Measurements from ENCODE around the gene LYZL1.
A peak's percentile ranks its signal among the peaks of the same experiment; 100 is the strongest.
"Not testable (repeated sequence)": the region's sequence is repeated elsewhere in the genome, so short reads cannot be mapped to it uniquely, and the experiment has no call there.

Gene LYZL1

GRCh38 chr10:29310463-29310862 lies 21.6 kb downstream of the LYZL1 start:
- not testable (repeated sequence) for DNase-seq

DNA sequence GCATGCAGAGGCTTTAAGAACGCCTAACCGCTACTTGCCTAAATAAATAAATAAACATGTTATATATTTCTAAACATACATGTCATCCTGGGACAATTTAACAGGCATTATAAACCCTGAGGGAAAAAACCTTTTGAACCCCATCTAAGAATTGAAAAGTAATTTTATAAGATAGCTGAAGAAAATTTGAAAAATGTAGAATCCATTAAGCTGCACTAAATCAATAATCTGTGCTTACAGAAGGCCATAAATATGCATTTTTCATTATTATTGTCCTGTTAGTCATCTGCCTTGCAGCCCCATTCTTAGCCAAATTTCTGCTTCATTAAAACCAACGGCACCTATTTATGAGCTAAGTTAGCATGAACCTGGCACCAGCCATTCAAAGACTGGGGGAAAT lies 24.2 kb downstream of the LYZL1 start:
- DNase-seq = no peak

- DNase-seq = no peak
These were observed 25.9 kb downstream of the LYZL1 start for GRCh38 chr10:29314726-29315125.

DNA sequence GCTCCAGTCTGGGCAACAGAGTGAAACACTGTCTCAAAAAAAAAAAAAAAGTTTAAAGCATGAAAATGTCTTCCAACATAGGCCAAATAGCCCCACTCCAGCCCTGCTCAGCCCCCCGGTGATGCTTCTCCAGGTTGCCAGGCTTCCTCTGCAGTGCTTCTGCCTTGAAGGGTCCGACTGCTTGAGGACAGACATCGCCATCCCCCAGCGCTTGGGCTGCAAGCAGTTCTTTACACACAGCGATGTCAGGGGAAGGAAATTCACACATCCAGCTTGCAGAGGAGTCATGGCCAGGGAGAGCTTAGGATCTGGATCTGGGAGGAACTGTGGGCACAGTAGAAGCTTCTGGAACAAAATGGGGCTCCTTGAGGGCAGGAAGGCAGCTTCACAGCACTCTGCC lies 26.9 kb downstream of the LYZL1 start:
- no peak for DNase-seq

DNA sequence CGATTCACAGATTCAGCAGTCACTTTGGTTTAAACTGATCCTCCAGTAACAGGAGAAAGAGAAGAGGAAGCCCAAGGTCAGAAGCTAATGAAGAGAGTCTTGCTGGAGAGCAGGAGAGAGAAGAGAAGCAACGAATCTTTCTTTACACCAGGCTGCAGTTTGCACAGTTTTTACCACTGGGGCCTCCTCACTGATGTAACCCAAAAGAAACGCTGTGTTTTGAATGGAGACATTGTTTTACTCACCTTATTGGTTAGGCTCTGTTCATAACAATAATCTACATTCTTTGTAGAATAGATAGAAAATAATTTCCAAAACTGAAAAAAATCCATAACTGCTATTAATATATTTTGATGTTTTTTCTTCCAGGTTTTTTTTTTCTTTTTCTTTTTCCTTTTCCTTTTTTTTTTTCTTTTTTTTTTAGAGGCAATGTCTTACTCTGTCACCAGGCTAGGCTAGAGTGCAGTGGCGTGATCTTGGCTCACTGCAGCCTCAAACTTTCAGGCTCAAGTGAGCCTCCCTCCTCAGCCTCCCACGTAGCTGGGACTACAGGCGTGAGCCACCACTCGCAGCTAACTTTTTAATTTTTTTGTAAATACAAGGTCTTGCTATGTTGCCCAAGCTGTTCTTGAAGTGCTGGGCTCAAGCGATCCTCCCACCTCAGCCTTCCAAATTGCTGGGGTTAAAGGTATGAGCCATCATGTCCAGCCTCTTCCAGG lies 27.6 kb downstream of the LYZL1 start:
- no peak for DNase-seq

DNA sequence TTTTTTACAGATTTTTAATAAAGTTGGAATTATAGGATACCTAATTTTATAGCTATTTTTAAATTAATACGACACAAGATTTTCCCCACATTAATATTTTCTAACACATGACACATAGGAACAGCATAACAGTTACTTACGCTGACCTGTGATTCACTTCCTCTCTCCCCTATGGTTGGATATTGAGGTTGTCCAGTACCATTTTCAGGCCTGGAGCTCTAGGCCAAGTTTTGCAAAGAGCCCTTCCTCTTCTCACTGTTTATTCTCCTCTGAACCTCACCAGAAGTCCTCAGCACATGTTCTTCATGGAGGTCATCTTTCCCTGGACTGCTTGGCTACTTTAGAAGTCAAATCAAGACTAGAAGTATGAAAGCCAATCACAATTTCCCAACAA lies 28.2 kb downstream of the LYZL1 start:
- no peak for DNase-seq

- DNase-seq = no peak
These were observed 28.7 kb downstream of the LYZL1 start for GRCh38 chr10:29317423-29318021.

DNA sequence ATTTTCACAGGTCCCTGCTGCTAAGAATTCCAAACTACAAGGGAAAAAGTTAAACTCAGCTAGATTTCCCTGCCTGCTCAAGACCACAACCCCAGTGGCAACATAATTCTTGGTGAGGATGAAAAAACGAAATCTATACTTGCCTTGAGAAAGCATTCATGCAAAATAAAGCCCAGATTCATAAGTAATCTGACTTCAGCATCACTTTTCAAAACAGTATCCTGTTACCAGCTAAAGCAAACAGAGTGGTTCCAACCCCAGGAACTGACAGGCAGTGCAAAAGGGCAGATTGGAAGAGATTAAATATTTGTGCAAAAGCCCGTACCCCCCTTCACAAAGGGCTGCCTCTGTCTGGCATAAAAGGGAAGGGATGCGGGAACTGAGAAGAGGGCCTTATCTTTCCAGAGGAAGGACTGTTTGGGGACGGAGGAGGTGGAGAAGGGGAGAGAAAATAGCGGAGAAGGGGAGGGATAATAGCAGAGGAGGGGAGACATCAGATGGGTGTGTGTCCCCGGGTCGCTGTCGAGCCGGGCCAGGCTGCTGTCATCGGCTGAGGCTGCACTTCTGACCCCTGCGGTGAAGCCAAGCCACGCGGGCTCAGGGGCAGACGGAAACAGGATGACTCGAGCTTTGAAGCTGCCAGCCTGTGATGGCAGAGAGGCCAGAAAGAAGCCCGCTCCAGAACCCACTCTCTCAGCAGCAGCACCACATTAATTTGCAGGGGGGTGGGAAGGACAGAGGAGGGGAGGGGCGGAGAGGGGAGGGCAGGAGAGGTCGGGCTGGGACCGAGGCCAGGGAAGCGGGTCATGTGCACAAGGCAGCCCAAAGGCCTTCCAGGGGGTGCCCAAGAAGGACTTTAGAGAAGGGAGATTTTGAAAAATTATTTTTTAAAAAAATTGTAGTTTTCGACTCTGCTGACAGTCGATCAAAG lies 29.5 kb downstream of the LYZL1 start:
- DNase-seq = not testable (repeated sequence)

GRCh38 chr10:29319205-29319781 lies 30.4 kb downstream of the LYZL1 start:
- DNase-seq = peak; percentile 6

- not testable (repeated sequence) for DNase-seq
These were observed 31.8 kb downstream of the LYZL1 start for GRCh38 chr10:29320680-29321121.

- DNase-seq = no peak
These were observed 32.8 kb downstream of the LYZL1 start for GRCh38 chr10:29321656-29322055.

GRCh38 chr10:29322918-29323317 lies 34.0 kb downstream of the LYZL1 start:
- DNase-seq = no peak

DNA sequence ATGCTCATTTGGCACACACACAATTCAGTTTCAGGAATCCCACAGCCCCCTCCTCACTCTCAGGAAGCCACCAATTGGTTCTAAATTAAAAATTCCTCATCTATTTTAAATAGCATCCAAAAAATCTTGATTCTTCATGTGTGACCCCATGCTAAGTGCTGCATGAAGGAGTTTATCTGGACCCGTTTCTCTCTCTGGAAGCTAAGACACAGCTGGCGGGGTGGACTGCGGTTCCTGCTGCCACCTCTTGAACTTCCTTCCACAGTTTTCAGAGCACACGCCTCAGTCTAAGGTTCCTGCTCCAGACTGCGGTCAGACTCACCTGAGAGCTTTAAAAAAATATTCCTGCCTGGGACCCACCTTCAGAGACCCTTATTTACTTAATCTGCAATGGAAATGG lies 34.5 kb downstream of the LYZL1 start:
- DNase-seq = no peak

DNA sequence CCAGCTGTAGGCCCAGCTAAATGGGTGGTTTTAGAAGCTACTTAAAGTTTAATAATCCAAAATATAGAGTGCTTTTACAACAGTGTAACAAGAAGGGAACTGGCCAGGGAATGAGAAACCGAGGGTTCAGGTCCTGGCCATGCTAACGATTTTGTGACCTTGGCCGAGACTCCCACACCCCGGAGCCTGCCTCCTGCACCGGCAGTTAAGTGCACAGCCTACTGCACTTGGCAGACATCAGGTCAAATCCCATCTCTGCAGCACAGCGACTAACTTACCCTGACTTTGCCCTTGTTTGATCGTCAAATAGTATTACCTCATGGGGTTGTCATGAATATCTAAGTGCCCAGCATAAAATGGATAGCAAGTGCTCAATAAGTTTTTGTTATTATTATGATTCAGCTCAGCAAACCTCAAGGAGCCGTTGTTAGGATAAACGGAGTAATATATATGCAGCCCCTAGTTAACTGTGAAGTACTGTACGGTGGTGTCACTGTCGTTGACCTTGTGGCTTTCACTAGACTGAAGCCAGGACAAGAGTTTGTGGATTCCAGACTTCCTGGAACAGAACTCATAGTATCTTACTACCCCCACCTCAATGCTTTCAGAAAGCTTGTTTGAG lies 35.5 kb downstream of the LYZL1 start:
- DNase-seq = no peak

DNA sequence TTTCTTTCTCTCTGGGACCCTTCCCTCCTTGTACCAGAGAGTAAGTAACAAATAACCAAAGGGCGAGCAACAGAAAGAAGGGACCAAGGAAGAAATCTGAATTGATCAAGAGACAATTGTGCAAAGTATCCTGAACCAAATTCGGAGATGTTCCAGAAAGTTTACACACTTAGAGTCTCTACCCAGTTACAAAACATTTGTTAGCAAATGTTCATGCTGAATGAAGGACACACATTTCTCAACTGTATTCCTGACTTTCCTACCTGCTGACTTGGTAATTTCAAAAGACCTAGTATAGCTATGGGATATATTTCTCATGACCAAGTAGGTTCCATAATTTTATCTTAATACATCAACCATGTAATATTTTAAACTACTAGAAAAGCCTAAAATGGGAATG lies 37.4 kb downstream of the LYZL1 start:
- no peak for DNase-seq

GRCh38 chr10:29326886-29327745 lies 38.2 kb downstream of the LYZL1 start:
- DNase-seq = no peak

GRCh38 chr10:29327746-29328102 lies 38.9 kb downstream of the LYZL1 start:
- no peak for DNase-seq

GRCh38 chr10:29328983-29329382 lies 40.1 kb downstream of the LYZL1 start:
- DNase-seq = no peak

DNA sequence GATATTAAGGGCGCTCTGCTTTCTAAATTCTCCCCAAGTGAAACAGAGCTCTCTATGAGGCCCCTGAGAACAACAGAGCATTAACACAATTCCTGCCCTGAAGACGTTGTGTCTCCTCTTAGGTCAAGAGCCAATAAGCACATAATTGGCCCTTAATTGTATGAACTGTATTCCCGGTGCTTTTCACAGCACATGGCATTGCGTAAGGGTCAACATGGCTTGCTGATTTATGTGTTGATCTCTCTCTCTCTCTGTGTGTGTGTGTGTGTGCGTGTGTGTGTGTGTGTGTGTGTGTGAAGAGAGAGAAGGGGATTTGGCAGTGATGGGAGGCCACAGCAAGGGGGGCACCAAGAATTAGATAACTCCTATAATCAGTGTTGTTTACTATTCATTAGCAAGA lies 40.5 kb downstream of the LYZL1 start:
- peak; percentile 29 for DNase-seq

DNA sequence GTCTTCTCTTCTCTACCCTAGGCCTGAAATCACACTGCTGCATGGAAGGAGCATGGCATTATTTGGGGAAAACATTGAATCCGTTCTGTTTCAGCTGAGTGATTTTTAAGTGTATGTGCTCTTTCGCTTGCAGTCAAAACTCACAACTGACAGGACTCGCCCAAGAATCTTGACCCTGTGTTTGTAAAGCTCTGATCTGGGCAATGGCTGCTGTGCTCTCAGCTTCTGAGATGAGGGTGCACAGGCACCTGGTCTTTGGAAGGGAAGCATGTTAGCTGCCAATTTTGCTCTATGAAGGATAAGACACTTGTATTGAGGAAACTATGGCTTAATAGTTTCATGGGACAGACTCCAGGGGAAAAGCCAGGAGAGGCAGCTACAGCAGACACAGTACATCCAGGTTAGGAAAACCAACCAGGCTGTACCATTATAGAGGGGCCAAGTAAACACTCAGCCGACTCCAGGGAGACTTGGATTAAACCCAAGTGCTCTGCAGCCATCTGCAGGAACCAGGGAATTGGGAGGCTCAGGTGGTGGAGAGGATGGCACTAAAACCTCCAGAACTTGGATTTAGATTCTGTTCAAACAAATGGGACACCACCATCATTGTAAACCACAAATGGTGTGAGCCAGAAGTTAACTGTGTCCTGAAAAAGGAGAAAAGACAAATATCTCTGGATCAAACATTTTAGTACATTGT lies 43.3 kb downstream of the LYZL1 start:
- DNase-seq = peak; percentile 72

DNA sequence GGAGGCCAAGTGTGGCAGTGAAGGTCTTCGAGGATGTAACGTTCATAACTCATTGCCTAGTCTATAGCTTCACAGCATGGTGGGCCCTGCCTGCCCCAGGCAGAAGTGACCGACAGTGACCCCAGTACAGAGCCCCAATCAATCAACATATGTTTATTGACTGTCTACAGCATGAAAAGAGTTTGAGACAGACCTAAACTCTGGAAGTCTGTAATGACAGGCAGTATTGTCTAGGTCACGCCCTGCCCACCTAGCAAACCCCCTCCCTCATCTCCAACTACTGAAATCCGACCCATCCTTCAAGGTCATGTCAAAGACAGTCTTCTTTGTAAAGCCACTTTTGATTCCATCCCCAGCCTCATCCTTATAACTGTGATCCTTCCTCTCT lies 43.9 kb downstream of the LYZL1 start:
- DNase-seq = no peak
